NCI-H1048 (cell line): ENCODE results near the gene FGD5.
"Not testable (repeated sequence)": the region's sequence is repeated elsewhere in the genome, so short reads cannot be mapped to it uniquely, and the experiment has no call there.

ENCODE experiments used
- DNase-seq: peaks from one replicate; lab custom pipeline; 2025; lab: John Stamatoyannopoulos, UW

Gene FGD5

DNA sequence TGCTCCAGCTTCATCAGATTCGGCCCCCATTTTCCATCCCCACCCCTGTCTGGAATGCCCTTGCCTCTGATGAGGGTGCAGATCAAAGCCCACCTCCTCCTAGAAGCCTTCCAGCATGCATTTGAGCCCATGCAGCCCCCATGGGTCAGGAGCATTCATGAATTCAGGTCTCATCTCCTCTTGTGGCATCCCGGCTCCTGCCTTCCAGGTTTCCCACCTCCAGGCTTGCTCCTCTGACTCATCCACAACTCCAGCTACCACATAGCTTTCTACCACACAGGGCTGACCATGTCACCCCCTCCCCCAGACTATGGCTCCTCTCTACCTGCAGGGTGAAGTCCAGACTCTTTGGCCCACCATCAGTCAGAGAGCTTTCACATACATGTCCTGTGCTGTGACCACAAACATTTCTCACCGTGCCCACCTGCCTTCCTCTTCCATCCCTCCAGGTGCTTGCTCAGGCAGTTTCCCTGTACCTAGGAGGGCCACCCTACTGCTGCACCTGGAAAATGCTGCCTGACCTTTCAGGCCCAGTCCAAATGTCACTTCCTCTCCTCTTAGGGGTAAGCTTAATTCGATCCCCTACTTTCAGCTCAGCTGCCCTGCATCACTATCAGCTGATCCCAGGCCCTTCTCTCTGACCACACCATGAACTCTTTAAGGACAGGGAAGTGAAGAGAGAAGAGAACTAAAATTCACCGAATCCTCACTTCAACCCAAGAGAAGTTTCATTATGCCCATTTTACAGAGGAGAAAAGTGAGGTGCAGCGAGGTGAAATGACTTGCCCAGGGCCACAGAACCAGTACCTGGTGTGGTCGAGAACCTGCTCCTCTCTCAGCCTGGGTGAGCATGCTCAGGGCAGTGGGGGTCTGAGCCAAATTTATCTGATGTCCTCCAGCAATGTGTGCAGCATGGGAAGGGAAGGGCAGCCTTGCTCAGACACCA lies 13.7 kb upstream of the FGD5 start:
- no peak for DNase-seq

DNA sequence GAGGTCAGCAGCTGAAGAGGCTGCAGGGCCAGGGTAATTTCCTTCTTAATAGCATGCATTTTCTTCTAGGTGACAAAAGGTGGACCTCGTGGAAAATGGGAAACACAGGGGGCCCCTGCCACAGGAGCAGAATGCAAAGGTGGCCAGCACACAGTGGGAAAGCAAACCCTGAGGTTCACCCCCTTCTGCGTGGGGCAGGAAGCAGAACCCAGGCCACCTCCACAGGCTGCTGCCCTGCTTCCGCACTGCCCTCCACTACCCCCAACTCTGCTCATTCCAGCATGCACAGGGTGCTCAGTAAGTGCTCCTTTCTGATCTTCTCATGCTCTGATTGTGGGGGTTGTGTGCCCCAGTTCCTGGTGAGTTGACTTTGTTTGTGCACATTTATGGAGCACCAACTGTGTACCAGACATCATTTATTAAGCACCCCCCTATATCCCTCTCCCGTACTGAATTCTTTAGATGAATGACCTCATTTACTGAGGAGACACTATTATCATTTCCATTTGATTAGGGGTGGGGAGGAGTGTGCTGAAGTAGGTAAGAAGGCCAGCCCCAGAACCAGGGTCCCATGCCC lies 12.7 kb upstream of the FGD5 start:
- no peak for DNase-seq

GRCh38 chr3:14806641-14807263 lies 12.0 kb upstream of the FGD5 start:
- no peak for DNase-seq

GRCh38 chr3:14808025-14808424 lies 10.7 kb upstream of the FGD5 start:
- no peak for DNase-seq

- no peak for DNase-seq
These were observed 10.1 kb upstream of the FGD5 start for GRCh38 chr3:14808502-14809266.

DNA sequence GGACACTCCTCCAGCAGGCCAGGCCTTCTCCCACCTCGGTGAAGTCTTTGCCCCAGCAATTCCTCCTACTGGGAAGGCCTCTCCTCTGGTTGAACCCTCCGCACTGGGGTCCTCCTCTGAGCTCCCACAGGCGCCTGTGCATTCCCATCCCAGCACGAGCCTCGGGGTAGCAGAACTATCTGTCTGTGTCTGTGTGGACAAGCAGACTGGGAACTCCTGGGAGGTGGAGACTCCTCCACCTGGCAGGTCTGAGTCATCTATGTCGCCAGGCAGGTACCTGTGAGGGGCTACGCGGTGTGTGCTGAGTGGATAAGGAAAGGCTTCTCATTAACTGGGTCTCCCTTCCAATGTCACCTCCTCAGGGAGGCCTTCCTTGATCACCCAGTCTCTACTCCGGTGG lies 9.2 kb upstream of the FGD5 start:
- not testable (repeated sequence) for DNase-seq

GRCh38 chr3:14810070-14810791 lies 8.5 kb upstream of the FGD5 start:
- no peak for DNase-seq

DNA sequence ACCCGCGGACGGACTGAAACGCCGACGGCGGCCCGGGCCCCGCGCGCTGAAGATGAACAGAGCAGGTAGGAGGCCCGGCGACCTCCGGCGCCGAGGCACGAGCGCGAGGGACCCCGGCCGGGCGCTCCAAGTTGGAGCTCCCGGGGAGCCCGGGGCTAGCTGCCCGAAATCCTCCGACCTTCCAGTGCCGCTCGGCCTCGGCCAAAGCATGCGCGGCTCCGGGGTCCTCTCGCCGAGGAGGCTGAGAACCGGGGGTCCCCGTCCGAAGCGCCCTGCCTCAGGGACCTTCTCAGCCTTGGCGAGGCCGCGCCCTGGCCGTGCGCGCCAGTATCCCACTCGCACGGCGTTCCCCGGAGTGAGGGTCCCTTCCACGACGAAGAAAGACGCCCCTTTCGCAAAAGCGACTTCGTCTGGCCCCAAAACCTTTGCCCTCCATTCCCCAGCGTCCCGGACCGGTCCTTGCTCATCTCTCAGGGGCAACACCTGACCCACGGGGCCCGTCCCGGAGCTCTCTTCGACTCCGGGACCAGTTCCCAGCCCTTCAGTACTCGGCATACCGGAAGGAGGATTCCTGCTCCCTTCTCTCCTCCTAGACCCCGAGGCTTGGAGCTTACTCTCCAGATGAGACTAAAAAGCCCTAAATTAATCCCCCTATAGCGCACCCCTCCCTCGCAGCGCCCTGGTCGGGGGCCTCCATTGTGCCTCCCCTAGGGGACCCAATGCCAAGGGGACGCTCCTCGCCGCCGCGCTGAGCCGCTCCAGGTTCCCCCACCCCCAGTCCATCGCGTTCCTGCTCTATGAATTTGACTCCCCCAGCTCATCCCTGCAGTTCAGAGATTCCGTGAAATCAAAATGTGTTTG lies 7.7 kb upstream of the FGD5 start:
- DNase-seq, result no peak

DNA sequence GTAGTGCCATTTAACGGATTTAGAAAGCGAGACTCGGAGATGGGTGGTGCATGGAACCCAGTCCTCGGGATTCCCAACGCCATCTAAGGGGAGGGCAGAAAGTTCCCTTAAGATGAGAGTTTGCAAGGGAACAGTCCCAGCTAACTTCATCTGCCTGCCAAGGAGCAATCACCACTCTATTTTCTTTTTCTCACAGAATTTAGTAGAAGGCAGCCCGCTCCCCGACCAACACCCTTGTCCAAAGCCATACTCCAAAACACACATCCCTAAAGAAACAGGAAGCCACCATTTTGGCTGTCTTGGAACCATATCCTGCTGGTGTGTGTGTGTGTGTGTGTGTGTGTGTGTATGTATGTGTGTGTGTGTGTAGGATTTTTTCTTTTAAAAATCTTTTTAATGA lies 7.1 kb upstream of the FGD5 start:
- DNase-seq, result no peak

GRCh38 chr3:14812196-14812790 lies 6.5 kb upstream of the FGD5 start:
- no peak for DNase-seq

DNA sequence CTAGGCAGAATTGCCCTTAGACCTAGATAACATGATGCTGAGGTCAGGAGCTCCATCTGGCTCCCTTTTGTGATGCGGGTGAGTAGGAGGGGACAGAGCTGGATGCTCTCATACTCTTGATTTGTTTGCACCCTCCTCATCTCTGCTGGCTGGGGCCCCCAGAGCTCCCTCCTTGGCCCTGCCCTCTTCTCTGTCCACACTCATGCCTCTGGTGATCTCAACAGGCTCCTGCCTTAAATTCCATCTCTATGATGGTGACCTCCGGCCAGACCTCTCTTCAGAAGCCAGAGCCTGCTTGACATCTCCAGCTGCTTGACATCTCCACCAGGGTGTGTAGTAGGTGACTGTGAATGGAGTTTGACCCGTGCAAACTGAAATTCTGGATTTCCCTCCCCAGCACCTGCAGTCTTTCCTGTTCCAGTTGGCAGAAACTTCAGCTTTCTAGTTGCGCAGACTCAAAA lies 4.3 kb upstream of the FGD5 start:
- DNase-seq, result no peak

- no peak for DNase-seq
These were observed 2.4 kb upstream of the FGD5 start for GRCh38 chr3:14816359-14816758.

DNA sequence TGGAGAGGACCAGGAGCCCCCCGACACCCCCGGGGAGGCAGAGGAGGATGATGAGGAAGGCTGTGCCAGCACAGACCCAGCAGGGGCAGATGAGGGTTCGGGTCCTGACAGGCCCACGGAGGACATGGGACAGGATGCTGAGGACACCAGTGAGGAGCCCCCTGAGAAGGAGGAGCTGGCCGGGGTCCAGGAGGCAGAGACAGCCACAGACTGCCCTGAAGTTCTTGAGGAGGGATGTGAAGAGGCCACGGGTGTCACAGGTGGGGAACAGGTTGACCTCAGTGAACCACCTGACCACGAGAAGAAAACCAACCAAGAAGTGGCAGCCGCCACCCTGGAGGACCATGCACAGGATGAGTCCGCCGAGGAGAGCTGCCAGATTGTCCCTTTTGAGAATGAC lies 909 bp downstream of the FGD5 start:
- no peak for DNase-seq

GRCh38 chr3:14820156-14820555 lies 1.4 kb downstream of the FGD5 start:
- no peak for DNase-seq

DNA sequence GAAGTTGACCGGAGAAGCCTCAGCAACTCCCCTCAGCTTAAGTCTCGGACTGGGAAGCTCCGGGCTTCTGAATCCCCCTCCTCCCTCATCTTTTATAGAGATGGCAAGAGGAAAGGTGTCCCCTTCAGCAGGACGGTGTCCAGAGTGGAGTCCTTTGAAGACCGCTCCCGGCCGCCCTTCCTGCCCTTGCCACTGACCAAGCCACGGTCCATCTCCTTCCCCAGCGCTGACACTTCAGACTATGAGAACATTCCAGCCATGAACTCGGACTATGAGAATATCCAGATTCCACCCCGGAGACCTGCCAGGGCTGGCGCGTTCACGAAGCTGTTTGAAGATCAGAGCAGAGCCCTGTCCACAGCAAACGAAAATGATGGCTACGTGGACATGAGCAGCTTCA lies 2.4 kb downstream of the FGD5 start:
- no peak for DNase-seq

DNA sequence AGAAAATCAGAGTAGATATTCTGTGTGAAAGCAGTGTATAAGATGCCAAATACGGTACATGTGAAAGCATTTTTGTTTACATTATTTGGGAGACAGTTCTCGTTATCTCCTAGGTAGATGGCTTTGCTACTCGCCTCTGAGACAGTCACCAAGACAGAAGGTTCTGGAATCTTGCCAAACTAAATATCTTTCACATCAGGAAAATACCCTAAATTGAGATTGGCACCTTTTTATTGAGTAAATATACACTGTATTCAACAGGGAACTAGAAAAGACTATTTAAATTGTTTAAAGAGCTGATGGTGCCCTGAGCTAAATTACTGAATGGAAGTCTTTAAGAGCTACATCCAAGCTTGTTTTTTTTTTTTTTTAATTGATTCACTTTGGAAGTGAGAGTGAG lies 3.4 kb downstream of the FGD5 start:
- no peak for DNase-seq

GRCh38 chr3:14822670-14823390 lies 4.1 kb downstream of the FGD5 start:
- DNase-seq, result no peak

- DNase-seq, result no peak
These were observed 4.6 kb downstream of the FGD5 start for GRCh38 chr3:14823393-14823792.

DNA sequence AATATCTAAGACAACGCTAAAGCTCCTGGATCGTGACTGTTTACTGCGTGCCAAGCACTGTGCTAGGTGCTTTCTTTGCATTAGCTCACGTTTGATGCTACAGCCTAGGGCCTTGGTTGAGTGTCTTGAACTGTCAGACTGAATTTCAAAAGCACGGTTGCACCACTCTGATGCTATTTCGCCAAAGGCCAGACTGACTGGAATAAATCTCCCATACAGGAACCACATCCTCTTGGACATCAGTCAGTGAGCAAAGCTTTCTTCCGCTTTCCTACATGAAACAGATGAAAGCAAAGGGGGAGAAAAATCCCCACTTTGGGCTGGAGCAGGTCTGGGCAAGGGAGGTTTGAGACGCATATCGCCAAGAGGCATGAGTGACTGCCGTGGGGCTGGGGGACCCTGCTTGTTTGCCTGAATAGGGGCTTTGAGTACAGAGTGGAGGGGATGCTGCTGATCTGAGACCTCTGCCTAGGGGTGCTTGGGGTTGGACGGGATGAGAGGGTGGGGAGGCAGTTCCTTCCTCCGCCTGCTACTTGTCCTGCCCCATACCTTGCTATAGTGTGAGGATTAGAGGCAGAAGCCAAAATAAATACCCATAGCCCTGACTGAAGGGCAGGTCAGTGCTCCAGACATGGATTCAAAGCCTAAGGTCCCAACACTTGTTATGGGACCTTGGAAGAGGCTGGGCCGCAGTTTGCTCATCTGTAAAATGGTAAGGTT lies 5.3 kb downstream of the FGD5 start:
- DNase-seq, result no peak
